Activated naive CD4-positive, alpha-beta T cell treated with anti-CD3 and anti-CD28 coated beads, Interleukin-2, amount 50 U/mL, for 16 hours (primary cell): ENCODE results near the gene AKAP10.
"Not testable (repeated sequence)": the region's sequence is repeated elsewhere in the genome, so short reads cannot be mapped to it uniquely, and the experiment has no call there.

ENCODE experiments used
- DNase-seq: peaks from one replicate; pipeline ENCODE4 v3.0.0-alpha.2; 2020

The AKAP10 gene

GRCh38 chr17:19915245-19915978 is 62.2 kb downstream of the AKAP10 start:
- no peak for DNase-seq

DNA sequence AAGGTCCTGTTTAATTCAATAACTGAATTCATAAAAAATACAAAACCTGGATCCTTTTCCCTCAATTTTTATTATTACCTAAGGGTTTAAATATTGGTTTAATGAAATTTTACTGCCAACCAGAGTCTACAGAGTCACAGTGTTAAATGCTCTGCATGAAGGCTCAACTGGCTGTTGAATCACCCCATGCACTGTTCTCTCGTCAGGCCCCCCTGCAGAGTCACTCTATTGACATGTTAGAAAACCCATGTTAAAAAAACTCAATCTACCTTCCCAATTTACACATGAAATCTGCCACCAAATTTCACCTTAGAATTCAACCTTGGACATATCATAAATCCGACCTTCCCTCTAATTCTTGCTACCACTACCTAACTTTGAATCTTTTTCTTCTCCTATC is 66.6 kb downstream of the AKAP10 start:
- DNase-seq, result no peak

- DNase-seq, result no peak
These were observed 68.5 kb downstream of the AKAP10 start for GRCh38 chr17:19909139-19909538.

DNA sequence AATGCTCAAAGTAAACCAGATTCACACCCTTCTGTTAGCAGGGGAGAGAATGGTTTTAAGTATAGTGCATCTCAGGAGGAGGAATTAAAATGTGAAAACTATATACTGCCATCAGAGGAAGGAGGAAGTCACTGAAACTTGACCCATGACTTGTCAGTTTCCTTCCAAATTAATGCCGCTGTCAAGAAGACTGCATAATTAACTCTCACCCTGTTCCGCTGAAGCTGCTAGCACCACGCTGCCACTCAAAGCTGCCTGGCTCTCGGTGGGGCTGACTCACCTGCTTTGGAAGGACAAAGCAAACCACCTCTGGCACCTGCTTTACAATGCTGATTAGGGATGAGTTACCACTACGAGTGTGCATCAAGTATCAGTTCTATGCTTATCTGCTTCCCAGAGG is 72.1 kb downstream of the AKAP10 start:
- DNase-seq, result no peak

DNA sequence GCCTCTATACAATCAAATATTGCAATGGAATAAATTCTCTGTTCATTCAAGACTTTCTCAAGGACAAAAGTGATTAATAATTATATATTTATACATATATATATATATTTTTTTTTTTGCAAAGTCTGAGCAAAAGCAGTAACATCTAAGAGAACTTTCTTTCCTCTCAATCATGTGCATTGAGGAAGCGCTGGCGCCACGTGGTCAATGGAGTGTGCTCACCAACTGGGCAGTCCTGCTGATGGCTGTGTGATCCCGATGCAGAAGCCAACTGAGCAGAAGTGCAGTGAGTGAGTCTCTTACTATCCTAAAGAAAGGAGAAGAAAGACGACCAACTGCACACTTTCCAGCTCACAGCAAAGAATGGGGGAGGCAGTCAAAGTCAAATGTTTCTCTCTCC is 72.7 kb downstream of the AKAP10 start:
- DNase-seq, result no peak

GRCh38 chr17:19904412-19904811 is 73.2 kb downstream of the AKAP10 start:
- DNase-seq, result no peak

GRCh38 chr17:19900809-19901208 is 76.8 kb downstream of the AKAP10 start:
- no peak for DNase-seq

DNA sequence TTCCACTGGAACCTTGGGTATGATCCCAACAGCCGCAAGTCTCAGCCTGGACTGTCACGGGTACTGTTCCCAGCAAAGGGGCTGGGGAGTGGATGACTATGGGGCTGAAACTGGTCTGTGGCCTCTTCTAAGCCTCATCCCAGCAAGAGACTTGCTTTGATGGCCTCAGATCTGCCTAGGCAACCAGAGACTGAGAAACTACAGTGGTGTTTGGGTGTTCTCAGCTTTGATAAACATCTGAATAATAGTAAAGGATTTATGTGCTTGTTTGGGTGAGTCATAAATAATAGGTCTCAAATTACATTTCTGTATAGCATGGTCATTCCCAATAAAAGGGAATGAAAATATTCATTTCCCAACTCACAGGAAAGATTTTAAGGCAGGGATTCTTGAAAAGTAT is 79.7 kb downstream of the AKAP10 start:
- DNase-seq, result no peak

- DNase-seq, result no peak
These were observed 80.4 kb downstream of the AKAP10 start for GRCh38 chr17:19897090-19897837.

DNA sequence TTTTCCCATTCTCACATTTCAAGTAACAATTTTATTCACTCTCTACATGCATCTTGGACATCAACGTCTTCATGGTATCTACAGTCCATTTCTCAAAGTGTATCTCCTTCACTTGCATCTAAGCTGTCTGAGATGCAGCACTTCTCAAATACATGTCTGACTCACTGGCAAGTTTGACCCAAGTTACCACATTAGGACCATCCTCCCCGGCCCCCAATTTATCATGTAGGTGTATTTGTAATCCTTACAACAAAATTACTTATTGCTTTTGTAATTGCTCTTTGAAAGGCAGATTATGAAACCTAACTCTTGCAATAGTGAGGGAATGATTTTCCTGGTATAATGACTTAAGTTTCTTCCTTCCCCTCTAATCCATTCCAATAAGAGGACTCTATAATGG is 80.9 kb downstream of the AKAP10 start:
- no peak for DNase-seq

- not testable (repeated sequence) for DNase-seq
These were observed 87.1 kb downstream of the AKAP10 start for GRCh38 chr17:19890554-19890953.

DNA sequence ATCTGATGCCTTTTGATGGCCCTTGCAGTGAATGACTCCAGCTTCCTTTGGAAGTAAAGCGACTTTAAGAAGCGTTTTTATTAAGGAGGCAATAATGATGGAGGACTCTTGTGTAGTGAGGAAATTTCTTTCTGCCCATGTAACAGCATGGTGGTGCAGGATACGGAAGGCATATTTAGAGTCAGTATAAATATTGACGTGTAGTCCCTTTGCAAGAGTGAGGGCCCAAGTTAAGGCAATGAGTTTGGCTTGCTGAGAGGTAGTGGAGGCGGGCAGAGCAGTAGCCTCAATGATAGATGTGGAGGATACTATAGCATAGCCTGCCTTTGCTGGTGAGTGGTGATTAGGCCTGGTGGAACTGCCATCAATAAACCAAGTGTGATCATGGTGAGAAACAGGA is 87.6 kb downstream of the AKAP10 start:
- DNase-seq, result not testable (repeated sequence)

- DNase-seq, result no peak
These were observed 91.5 kb downstream of the AKAP10 start for GRCh38 chr17:19886116-19886515.

DNA sequence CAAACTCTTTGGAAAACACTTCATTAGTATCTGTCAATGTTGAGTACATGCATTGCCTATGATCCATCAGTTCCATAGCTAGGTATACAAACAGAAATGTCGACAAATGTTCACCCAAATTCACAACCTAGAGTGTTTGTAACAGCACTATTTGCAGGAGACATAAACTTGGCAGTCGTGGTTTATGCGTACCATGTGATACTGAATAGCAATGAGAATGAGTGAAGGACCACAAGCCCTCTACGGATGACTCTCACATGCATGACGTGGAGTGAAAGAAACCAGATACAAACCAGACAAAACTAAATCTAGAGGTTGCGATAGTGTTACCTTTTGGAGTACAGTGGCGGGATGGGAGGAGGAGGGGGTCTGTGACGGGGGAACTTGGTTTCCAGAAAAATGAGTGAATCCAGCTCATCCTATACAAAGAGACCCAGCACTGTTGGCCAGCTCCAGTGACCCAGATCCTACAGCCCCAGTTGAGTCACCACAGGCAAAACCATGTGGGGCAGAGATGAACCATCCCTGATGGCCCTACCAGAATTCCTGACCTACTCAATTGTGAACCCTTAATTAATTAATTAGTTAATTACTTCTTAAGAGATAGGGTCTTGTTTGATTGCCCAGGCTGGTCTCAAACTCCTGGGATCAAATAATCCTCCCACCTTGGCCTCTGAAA is 94.0 kb downstream of the AKAP10 start:
- no peak for DNase-seq

GRCh38 chr17:19880393-19880792 is 97.2 kb downstream of the AKAP10 start:
- no peak for DNase-seq

DNA sequence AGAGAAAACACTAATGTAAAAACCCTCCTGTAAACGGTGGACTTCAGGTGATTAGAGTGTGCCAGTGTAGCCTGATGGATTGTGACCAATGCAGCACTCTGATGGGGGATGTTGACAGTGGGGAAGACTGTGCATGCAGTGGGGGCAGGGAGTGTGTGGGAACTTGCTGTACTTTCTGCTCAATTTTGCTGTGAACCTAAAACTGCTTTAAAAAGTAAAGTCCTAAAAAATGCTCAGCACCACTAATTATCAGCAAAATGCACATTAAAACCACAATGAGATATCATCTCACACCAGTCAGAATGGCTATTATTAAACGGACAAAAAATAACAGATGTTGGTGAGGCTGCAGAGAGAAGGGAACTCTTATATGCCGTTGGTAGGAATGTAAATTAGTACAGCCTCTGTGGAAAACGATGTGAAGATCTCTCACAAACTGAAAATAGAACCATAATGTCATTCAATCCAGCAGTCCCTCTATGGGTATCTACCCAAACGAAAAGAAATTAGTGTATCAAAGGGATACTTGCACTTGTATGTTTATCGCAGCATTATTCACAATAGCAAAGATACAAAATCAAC is 100.2 kb downstream of the AKAP10 start:
- no peak for DNase-seq

GRCh38 chr17:19876529-19877161 is 101.0 kb downstream of the AKAP10 start:
- no peak for DNase-seq

- no peak for DNase-seq
These were observed 103.4 kb downstream of the AKAP10 start for GRCh38 chr17:19874256-19874655.

DNA sequence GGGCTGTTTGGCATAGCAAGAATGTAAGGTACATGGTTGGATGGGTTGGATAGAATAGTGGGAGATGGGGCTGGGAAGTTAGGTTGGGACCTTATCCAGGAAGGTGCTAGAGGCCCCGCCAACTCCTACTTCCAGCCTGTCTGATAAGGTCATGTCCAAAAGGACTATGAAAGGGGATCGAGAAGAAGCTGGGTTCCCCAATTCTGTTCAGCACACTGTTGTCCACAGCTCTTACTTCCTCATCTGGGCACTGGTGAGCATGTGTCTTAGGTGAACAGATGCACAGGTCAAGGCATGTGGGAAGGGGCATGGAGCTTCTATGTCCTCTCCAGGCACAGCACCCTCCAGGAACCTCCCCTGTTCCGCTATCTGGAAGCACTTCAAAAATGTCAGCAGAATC is 104.3 kb downstream of the AKAP10 start:
- no peak for DNase-seq

GRCh38 chr17:19868079-19868395 is 109.6 kb downstream of the AKAP10 start:
- DNase-seq, result no peak

- peak; percentile 63 for DNase-seq
These were observed 110.1 kb downstream of the AKAP10 start, which contains the start of gene ULK2 for GRCh38 chr17:19867329-19868078. Gene ULK2 (minus strand): TSS chr17:19867936. CDS start chr17:19867417, 519 bp downstream.

DNA sequence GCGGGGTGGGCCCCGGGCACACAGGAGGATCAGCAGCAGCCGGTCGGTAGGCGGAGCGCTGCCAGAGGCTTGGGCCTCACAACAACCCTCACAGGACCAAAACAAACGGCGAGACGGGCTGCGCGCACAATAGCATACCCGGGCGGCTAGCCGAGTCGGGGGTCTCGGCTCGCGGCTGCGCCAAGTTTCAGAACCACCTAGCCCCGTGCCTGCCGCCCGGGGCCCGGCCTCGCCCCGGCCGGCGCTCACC is 110.6 kb downstream of the AKAP10 start:
- DNase-seq, result peak; percentile 54

DNA sequence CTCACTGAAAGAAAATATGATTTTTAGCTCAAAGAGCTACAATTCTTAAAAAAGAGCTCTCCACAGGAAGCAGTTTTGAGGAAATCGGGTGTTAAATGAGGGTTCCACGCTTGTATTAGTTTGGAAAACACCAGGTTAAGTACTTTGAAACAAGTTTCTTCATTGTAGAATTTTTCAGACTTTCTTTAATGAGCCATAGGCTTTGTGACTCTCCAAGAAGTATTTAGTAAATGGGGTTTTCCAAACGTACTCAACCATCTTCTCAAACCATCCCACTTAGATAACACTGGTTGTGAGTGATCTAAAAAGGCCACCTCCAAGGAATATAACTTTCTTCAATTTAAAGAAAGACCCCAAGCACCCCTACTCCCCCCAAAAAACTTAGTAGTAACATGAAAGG is 112.6 kb downstream of the AKAP10 start:
- DNase-seq, result no peak
